GF-D8 (cell line): ENCODE measurements around the gene CHRM4.
"Not testable (repeated sequence)": the region's sequence is repeated elsewhere in the genome, so short reads cannot be mapped to it uniquely, and the experiment has no call there.

Source experiments
- DNase-seq: peaks from one replicate; lab custom pipeline; 2025; lab: John Stamatoyannopoulos, UW

CHRM4 gene

DNA sequence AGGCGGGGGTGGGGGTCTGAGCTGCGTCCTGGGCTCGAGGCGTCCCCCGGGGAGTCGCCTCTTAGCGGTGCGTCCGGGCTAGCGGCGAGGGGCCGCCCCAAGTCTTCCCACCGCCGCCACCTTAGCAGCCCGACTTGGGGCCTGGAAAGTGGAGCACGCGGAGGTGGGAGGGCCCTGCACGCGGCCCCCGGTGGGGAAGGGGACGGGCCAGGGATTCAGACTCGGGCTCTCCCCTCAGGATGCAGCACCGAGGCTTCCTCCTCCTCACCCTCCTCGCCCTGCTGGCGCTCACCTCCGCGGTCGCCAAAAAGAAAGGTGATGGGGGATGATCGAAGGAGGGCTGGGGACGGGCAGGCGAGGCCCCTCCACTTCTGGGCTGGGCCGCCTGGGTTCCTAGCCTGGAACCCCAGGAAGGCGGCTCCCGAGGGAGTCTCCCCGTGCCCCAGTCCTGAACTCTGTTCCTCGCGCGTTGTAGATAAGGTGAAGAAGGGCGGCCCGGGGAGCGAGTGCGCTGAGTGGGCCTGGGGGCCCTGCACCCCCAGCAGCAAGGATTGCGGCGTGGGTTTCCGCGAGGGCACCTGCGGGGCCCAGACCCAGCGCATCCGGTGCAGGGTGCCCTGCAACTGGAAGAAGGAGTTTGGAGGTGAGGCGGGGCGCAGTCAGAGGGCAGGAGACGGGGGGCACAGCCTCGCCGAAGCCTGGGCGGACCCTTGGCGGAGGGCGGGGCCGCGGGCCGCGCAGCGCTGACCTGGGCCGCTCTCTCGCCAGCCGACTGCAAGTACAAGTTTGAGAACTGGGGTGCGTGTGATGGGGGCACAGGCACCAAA is 9.5 kb downstream of the CHRM4 start:
- no peak for DNase-seq

DNA sequence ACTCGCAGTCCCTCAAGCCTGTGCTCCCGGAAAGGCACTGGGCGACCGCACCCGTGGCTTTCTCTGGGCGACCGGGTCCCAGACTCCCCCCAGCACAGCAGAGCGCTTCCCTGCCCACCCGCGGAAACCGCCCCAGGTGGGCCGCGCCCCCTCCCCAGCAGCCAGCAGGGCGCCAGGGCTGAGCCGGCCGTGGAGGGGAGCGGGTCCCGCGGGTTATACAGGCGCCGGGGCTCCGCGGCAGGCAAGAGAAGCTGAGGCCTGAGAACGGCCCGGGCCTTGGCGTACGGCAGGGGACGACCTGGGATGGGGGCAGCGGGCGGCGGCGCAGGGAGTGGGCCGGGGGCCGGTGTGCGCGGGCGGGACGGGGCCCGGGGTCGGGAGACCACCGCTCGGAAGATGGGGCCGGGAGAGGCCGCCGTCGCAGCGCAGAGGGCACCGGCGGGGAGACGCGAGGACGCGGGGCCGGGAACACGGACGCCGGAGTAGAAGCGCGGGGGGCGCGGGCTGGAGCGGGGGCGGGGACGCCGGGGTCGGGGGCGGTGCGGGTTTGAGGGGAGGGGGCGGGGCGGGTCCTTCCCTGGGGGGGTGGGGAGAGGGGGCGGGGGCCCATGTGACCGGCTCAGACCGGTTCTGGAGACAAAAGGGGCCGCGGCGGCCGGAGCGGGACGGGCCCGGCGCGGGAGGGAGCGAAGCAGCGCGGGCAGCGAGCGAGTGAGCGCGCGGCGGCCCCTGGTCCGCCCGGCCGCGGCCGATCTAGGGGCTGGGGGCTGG is 10.3 kb downstream of the CHRM4 start, which contains the start of gene MDK:
Gene MDK (plus strand): TSS at position 622 of the 771 bp plus-strand sequence. CDS start 389 bp downstream, outside the sequence.
- DNase-seq = no peak

DNA sequence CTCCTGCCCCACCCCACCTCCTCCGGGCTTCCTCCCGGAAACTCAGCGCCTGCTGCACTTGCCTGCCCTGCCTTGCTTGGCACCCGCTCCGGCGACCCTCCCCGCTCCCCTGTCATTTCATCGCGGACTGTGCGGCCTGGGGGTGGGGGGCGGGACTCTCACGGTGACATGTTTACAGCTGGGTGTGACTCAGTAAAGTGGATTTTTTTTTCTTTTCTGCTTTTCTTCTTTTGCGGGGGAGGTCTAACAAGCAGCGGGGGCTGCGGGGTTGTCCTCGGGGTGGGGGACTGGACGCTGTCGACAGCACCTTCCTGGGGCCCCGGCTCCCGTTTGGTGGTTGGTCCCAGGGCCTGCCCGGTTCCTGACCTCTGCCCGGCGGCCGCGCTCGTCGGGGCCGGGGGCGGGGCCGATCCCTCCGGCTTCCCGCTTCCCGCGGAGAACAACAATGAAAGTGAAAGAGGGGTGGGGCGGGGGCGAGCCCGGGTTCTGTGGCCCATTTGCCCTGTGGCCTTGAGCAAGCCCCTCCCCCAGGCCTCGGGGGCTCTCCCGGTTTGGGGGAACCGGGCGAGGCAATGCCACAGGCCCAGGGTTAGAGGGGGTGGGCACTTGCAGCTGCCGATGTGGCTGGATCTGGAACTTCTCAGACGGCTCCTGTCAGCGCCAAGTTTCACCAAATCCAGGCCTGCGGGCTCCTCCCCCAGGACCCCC is 11.1 kb downstream of the CHRM4 start:
- no peak for DNase-seq

DNA sequence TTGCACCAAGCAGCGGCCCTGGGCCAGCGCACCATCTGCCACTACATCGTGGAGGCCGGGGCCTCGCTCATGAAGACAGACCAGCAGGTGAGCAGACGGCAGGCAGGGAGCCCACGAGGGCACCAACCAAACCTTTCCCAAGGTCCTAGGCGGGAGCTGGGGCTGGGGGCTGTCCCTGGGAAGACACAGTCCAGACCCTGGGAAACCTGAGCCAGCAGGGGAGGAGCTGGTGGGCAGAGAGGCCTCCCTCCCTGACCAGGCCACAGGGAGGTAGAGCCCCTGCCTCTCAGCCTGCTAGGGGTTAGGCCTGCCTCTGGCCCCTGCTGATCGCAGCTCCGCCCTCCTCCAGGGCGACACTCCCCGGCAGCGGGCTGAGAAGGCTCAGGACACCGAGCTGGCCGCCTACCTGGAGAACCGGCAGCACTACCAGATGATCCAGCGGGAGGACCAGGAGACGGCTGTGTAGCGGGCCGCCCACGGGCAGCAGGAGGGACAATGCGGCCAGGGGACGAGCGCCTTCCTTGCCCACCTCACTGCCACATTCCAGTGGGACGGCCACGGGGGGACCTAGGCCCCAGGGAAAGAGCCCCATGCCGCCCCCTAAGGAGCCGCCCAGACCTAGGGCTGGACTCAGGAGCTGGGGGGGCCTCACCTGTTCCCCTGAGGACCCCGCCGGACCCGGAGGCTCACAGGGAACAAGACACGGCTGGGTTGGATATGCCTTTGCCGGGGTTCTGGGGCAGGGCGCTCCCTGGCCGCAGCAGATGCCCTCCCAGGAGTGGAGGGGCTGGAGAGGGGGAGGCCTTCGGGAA is 11.9 kb downstream of the CHRM4 start:
- not testable (repeated sequence) for DNase-seq

DNA sequence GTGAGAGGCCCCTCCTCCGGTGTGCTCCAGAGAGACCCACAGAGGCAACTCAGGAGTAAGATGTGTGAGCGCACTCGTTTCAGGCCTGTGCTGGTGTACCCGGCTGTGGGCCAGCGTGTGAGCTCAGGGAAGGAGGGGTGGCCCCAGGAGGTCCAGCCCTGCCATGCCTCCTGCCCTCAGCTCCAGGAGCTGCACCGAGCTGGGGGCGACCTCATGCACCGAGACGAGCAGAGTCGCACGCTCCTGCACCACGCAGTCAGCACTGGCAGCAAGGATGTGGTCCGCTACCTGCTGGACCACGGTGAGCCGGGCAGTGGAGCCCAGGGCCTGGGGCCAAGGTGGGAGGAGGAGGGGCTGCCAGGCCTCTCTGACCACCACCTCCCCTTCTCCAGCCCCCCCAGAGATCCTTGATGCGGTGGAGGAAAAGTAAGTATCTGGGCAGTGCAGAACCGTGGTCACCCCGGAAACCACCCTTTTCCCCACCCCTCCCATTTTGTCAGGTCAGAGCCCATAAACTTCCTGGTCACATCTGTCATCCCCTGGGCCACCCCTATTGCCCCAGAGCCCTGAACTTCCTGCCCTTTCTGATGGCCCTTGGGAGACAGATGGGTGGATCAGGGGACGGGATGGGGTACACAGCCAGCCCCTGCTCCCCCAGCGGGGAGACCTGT is 12.6 kb downstream of the CHRM4 start:
- DNase-seq = no peak

DNA sequence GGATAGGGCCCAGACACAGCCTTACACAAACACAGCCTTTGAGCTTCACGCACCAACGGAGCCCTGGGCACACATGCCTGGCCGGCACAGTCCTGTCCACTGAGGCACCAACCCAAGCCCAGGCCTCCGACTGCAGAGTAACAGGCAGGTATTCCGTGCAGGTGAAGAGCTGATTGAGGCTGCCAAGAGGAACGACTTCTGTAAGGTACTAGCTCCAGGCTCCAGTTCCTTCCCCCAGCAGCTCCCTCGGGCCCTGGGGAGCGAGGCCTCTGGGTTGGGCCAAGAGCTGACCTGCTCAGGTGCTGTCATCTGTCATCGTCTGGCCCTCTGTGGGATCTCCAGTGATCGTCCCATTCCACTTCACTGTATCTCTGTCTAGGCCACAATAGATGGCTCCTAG is 13.3 kb downstream of the CHRM4 start:
- no peak for DNase-seq

DNA sequence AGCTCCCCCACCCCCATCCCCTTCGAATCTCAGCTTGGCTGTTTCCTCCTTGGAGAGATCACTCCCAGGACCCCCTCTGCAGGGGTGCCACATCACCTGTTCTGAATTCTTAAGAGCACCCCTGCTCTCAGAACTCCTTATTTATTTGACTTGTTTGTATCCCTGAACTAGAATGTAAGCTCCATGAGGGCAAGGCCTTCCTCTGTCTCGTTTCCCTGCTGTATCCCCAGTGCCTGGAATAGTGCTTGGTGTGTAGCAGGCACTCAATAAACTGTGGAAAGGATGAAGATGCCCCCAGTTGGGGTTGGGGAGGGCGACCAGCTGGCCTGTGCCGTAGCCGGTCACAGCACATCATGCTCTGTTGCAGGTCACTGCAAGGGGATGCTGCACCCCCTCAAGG is 13.7 kb downstream of the CHRM4 start:
- no peak for DNase-seq

DNA sequence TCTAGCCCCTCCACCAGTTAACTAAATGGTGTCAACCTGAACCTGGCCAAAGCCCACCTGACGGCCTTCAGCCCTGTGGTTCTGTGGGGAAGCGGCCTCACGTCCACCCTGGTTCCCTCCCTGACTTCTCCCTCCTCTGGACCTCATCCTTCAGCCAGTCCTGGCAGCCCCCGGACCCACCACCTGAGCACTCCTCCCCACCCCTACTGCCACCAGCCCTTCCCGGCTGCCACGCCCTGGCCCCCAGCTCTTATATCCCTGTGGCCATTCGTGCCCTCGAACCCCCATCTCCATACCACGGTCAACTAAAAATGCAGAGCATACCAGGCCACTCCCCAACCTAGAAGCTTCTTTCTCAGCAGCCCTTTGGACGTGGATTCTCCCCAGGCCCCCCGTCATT is 14.3 kb downstream of the CHRM4 start:
- no peak for DNase-seq

DNA sequence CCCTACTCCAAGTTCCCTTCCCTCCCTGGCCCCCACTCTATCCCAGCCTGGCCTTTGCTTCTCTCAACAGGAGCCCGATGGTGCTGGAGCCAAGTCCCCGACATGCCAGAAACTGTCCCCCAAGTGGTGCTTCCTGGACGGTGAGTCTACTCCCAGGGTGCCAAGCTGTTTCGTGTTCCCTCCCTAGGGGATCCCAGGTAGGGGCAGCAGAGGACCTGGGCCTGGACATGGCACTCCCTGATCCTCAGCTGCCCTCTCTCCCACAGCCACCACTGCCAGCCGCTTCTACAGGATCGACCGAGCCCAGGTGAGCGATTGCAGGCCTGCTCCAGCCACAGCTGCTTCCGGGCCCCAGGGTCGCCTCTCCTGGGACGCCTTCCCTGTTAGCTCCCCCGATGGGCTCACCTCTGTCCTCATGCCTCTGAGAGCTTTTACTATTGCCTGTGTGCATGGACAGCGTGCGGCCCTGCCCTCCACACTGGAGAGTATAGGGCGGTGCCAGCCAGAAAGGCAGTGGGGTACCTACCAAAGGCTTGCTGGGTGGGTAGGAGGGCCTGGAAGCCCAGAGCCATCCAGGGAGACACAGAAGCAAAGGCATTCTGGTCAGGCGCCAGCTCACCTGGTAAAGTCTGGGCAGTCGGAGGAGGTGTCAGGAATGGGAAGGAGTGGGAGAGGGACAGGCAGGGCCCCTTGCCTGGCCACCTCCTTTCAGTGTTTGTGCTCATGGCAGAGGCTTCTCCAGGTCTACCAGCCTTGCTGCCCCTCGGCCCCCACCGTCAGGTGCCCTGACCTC is 15.1 kb downstream of the CHRM4 start:
- DNase-seq = no peak

DNA sequence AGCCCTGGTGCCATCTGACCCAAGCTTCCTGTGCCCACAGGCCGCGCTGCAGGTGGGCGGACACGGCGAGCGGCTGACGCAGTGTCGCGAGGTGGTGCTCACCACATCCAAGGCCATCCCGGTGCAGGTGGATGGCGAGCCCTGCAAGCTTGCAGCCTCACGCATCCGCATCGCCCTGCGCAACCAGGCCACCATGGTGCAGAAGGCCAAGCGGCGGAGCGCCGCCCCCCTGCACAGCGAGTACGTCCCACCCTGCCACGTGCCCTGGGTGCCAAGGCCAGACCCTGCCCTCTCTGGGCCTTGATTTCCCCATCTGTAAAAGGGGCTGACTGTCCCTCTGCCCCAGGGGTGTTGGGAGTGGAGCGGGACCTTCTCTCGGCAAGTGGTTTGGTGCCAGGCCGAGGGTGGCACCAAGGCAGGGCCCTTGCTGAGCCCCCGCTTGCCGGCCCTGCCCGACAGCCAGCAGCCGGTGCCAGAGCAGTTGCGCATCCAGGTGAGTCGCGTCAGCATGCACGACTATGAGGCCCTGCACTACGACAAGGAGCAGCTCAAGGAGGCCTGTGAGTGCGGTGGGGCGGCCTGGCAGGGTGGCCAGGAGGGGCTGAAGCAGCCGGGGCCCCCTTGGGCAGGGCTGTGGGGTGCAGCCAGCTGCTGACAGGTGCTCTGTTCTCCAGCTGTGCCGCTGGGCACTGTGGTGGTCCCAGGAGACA is 16.0 kb downstream of the CHRM4 start:
- DNase-seq = no peak

DNA sequence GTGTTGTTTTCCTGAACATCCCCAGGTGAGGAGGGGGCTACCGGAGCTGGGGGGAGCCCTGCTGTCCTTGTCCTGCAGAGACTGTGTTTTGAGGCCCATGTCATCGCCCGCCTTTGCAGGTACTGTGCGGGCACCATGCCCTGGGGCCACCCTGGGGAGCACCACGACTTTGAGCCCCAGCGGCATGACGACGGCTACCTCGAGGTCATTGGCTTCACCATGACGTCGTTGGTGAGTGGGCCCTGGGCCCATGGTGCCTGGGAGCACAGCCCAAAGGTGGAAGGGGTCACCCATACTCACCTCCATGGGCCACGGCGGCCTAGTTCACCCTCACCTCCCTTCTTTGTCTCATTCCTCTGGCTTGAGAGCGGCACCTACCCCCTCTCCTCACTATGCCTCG is 16.8 kb downstream of the CHRM4 start:
- DNase-seq = no peak

DNA sequence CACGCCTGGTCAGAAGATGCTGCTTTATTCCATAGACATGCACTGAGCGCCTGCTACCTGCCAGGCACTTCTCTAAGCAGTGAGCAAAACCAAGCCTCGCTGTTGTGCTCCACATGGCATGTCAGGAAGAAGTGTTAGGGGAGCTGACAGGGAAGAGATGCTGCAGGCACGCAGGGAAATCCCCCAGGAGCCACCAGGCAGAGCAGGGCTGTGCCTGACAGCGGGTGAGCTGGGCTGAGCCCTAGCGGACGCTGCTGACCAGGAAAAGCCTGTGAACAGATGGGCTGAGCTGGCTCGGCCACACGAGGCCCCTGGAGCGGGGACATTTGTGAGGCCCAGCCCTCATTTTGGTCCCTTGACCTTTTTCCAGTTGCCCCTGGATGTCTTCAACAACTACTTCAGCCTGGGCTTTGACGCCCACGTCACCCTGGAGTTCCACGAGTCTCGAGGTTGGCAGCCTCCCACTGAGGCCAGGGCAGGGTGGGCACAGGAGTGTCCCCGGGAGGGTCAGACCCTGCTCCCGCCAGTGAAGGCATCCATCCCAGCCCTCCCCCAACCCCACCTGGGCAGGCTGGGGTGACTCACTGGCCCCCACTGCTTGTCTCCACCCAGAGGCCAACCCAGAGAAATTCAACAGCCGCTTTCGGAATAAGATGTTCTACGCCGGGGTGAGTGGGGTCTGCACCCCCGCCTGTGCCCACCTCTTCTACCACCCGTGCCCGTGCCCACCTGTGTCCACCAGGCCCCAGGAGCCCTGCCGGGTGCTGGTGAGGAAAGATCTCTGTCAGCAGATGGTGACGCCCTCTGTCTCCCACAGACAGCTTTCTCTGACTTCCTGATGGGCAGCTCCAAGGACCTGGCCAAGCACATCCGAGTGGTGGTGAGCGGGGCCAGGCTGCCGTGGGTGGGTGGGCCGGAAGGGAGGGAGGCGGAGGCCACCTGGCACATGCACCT is 17.5 kb downstream of the CHRM4 start:
- DNase-seq = no peak

DNA sequence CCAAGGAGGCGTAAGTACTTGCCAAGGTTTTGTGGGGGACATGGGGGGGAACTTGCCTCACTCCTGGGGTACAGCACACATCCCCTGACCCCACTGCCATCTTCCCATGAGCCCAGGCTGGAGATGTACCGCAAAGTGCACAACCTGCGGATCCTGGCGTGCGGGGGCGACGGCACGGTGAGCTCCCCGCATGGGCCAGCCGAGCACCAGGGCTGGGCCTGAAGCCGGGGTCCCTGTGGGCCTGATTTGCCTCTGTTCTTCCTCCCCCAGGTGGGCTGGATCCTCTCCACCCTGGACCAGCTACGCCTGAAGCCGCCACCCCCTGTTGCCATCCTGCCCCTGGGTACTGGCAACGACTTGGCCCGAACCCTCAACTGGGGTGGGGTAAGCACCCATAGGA is 19.1 kb downstream of the CHRM4 start:
- DNase-seq = not testable (repeated sequence)

DNA sequence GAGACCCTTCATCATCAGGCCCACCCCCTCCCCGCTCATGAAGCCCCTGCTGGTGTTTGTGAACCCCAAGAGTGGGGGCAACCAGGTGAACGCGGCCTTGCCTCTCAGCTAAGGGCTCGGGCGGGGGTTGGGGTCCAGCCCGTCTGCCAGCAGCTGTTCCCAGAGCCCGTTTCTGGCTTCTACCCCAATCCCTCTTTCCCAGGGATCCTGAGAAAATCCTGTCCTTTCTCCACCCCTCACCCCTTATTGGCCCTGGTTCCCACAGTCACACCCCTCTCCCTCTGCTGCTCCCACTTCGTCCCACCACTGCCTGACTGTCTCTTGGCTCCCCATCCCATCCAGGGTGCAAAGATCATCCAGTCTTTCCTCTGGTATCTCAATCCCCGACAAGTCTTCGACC is 19.5 kb downstream of the CHRM4 start:
- no peak for DNase-seq

DNA sequence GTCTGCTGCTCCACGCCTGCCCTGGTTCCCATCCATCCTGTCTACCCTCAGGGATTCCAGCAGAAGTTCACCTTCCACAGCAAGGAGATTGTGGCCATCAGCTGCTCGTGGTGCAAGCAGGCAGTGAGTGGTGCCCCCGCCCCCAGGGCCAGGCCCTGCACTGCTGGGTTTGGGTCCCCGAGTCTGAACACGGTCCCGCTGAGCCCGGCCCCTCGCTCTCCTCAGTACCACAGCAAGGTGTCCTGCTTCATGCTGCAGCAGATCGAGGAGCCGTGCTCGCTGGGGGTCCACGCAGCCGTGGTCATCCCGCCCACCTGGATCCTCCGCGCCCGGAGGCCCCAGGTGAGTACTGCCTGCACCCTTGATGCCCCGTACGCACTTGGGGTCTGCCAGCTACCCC is 20.3 kb downstream of the CHRM4 start:
- DNase-seq = not testable (repeated sequence)

DNA sequence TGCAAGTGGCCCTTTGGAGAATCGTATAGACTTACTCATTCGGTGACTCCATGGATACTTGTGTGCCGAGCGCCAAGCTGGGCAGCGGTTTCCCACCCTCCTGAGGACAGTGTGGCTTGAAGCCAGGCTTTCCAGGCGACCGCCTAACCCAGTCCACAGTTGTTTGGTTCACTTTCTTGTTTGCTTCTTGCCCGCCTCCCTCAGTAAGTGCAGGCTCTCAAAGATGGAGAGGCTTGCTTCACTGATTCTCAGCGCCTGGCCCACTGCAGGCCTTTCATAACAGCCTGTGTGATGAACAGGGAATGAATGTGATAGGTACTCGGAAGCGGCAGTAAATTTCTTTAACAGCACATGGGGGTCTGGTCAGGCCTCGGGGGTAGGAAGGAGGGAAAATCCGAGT is 21.3 kb downstream of the CHRM4 start:
- DNase-seq = no peak

DNA sequence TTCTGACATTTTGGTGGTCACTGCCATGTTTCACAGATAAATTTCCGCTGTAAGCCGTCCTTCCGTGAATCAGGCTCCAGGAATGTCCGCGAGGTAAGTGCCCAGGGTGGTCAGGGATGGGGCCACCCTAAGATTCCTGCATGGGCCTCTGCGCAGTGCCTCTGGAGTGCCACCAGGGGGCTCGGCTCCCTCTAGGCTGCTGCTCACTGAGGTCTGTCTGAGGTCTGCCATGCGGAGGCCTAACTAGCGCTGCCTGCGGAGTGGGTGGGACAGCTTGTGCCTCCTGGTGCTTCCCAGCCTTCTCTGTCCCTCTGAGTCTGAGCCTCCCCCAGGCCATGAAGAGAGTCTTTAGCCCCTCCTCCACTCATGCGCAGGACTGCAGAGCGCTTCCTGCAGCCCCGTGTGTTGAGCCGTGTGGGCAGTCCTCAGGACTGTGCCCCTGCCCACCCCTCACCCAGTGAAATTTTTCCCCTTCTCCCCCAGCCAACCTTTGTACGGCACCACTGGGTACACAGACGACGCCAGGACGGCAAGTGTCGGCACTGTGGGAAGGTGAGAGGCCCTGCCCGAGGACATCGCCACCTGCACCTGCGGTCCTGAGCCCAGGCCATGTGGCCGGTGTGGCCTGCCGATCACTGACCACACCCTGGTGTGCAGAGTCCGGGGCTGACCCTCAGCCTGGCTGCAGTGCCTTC is 22.0 kb downstream of the CHRM4 start:
- DNase-seq = no peak

DNA sequence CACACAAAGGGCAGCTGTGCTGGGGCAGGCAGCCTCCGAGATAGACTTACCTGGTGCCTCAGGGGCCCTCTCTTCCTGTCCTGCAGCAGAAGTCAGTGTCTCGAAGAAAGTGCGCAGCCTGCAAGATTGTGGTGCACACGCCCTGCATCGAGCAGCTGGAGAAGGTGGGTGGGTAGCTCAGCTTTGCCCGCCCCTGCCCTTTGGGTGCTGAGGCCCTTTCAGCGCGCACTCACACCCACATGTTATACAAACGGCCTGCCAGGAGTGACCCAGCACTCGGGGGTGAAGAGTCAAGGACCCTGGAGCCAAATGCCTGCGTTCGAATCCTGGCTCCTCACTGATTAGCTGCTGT is 23.7 kb downstream of the CHRM4 start:
- DNase-seq = no peak
